ENCODE results near the gene SHROOM3.

SHROOM3 gene

DNA sequence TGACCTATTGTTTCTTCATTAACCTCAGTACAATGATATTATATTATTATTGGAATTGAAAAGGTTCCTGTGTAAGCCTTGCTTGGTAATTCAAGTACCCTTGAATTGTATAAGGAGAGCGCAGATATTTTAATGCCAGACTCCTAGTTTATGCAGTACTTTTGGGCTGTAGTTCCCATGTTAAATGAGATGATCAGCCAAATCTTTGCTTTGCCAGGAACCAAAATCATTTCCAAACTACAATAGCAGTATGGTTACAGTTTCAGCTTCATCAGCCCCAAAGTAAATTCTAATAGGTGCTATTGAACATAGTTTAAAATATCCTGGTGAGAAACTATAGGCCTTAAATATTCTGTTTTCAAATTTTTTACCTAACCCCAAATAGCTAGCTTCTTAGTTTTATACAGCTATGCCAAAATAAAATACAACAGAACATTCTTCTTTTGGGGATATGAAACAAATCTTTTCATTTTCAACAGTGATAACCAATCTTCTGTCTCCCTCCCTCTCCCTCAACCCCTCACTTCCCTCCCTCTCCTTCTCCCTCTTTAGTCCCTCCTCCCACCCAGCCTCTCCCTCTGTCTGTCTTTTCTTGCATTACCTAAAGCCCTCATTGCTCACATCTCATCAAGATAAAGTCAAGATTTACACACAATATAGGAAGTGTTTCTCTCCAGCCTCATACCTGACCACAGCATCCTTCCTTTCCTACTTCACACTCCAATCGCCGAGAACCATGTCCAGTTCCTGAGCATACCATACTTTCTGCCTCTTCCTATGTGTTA lies 190.1 kb downstream of the SHROOM3 start:
- no peak for DNase-seq (ENCODE audit: low spot score)

DNA sequence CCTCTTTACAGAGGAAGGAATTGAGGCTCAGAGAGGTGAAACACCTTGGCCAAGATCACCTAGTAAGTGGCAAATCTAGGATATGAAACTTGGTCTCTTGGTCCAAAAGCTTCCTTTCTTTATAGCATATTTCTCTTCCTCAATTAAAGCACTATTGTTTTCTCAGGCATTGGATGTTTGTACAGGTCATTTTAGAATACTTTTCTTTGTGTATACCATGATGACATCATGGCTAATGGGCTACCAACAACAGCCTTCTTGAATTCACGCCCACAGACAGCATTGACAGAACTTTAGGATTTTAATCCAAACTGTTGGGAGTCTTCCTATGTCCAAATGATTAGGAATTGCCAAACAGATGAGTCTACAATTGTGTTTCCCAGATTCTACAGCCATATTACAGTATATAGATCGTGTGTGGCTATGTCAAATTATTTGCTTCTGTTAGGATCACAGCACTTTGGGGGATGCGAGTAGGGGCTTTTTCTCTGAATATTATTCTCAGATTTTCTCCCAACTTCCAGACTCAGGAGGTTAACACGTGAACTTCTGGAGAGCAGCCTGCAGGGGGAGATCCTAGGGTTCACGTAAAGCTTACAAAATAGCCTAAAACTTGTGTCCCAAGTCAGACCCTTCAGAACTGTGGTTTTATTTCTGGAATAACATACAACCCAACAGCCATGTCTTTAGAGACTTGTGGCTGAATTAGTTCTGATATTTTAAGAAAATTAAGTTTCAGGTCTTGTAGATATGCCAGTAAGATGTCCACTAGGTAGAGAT lies 191.8 kb downstream of the SHROOM3 start:
- no peak for DNase-seq (ENCODE audit: low spot score)

DNA sequence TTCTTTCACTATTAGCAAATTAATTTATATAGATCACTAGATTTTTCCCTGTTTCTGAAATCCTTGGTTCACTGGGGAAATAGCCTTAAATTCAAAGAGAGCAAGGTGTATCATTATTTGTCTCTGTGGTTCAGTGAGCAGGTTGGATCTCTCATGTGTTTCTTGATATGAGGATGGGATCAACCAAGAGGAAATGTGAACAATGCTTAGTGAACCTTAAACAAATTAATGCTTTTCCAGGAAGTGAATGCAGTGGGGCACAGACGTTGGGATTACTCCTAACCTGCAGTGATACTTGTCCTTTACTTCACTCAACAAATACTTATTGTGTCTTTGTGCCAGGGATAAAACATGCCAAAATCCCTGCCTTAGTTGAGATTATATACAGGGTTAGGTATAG lies 193.2 kb downstream of the SHROOM3 start:
- no peak for DNase-seq (ENCODE audit: low spot score)

DNA sequence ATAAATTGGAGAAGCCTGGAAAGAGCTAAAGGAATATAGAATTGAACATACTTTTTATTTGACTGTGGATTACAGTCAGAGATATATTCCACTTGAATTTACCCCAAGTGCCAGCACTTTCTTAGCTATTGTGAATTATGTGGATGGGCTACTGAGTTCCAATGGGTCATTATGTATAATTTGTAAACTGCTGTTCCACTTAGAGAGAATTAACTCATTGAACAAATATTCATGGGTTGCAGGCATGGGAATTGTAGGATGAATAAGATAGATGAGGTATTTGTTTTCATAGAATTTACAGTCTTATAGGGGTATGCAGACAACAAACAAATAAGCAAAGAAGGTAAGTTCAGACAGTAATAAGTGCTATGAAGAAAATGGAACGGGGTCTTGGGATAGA lies 195.7 kb downstream of the SHROOM3 start:
- DNase-seq (ENCODE audit: low spot score) = no peak

DNA sequence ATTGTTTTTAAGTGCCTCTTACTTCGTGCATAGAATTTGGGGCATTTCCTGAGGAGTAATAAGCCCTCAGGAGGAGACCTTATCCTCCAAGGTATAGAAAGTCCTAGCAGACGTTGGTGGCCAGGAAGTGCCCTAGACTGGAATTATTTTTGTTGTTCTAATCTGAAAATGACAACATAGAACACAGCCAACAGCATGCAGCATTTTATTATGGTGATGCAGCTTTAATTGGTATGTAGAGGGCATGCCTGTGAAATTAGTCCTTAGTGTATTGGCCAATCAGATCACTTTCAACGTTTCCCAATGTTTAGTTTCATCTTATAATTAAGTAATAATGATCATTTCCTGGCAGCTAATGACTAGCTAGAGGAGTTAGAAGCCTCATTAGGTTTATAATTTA lies 199.2 kb downstream of the SHROOM3 start:
- DNase-seq (ENCODE audit: low spot score) = no peak

DNA sequence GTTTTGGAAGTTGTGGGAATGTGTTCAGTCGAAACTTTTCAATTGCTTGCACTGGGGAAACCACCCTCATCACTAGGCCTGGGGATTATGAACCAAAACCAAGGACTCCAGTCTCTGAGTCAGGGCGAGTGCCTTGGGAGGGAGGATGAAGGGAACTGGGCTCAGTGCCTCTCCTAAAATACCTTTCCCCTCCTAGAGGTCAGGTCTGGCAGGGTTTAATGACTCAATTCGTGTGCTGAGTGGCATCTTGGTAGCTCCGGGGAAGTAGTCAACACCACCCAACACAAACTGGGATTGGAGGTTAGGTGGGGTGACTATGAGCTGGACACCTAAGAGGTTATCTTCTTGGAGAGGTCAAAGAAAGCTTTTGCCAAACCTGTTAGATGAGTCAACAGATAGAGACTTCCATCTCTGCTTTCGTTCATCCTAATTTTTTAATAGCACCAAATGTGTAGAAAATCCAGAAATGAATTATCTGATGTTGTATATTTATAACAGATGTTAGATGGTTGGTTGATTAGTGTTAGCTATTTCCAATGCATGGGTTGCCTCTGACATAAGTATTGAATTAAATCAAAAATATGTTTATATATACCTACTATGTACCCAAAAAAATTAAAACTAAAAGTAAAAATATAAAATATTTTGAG lies 202.8 kb downstream of the SHROOM3 start:
- no peak for DNase-seq (ENCODE audit: low spot score)

DNA sequence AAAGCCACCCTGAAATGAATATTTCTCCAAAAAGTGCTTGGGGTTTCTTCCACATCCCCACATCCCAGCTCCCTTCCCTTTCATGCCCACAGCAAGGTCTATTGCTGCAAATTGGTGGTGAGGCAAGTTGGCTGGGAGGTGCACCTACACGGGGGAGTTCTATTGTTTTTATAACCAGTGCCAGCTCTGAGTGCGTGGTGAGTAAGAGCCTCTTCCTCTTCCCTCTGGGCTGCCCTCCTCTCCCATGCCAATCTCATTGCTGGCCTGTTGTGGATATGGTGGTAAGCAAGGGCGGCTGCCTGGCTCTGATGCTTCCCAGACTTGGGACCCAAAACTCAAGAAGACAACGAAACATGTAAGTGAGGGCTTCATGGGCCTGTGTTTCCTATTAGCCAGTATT lies 204.3 kb downstream of the SHROOM3 start:
- no peak for DNase-seq (ENCODE audit: low spot score)

DNA sequence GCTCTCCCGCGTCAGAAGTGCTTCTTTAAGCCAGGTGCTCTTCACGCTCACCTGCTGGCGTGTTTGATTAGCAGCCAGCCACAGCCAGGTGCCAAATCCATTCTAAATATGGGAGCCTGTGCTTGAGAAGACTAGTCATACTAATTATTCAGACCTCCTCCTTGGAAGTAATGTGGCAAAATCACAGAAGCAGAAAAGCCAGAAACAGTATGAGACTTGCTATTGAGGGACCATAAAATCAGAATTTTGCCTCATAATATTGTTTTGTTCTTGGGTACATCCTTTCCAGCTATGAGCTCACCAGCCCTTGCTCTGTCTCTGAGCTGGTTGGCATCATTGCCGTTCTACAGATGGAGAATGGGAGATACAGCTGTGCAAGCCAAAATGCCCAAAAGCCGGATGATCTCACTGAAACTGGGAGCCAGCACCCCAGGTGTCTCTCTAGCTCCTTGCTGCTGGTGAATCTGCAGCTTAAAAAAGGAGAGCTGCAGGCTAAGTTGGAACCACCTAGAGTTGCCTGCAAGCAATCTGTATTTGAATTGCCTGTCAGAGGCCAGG lies 205.4 kb downstream of the SHROOM3 start:
- DNase-seq (ENCODE audit: low spot score) = no peak

DNA sequence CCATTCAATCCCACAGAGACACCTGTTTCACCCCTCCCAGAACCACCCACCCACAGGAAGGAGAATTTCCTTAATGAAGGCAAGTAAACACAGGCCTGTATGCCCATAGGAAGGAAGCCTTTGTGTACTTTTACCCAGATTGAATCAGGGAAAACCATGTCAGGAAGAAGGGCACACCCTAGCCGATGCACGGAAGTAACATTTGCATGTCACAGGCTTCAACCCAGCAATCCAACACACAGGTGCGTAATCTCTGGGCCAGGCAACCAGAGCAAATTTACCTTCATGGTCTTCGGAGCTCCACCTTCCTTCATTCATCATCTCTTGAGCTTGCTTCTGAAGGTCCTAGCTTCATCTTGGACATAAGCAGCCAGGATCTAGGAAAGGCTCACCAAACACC lies 206.3 kb downstream of the SHROOM3 start:
- DNase-seq (ENCODE audit: low spot score) = no peak

DNA sequence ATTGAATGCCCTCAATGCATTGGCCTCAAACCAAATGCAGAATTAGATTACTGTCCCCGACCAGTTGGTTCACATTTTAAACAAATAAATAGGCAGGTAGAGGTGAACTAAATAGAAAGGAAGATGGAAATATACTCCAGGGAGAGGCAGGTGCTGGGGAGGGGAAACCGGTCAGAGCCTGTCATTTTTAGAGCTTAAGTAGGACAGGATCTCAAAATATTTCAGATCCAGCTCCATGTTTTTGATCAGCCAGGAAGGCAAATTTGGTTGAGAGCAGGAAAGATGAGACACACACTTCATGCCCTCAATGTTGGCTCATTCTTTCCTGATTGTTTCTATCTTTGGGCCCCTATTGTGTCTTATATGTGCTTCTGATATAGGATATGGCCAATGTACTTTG lies 206.7 kb downstream of the SHROOM3 start:
- no peak for DNase-seq (ENCODE audit: low spot score)

DNA sequence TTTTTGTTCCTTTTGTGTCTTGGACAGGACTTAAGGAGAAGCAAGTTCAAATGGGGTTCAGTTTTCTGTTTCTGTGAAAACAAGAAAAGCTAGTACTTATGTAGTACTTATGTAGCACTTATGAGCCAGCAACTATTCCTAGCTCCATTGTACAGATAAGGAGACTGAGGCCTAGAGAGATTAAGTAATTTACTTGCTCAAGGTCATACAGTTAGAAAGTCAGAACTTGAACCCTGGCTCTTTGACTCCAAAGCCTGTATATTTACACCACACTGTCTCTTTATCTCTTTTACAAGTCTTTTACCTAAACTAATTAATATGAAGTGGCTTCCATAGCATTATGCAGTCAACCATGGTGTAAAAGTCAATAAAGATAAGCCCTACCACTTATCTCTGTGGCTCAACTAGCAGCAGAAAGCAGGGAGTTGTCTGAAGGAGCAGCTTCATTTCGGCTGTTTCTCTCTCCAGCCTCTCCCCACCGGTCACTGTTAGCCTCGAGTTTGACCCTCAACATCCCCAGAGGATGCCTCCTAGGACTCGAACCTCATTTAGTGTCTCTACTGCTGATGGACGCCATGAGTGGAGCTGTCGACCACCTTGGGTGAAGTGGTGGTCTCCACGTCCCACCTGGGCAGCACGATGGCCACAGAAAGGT lies 209.9 kb downstream of the SHROOM3 start:
- no peak for DNase-seq (ENCODE audit: low spot score)

DNA sequence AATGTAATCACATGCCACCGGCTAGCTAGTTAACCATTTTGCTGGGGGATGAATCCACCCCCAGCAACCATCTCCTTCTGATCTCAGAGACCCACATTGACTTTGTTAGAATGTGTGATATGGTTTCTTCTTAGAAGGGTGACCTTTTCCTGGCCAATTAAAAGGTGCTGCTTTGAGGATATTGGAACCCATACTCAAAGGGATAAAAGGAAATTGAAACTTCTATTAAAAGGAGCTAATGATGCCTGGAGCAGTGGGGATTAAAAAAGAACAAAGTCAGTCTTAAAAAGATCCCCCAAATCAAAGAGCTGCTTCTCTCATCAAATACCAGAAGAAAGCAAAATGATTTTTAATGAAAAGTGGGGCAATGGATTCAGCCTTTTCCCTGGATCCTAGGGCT lies 214.1 kb downstream of the SHROOM3 start:
- DNase-seq (ENCODE audit: low spot score) = no peak

DNA sequence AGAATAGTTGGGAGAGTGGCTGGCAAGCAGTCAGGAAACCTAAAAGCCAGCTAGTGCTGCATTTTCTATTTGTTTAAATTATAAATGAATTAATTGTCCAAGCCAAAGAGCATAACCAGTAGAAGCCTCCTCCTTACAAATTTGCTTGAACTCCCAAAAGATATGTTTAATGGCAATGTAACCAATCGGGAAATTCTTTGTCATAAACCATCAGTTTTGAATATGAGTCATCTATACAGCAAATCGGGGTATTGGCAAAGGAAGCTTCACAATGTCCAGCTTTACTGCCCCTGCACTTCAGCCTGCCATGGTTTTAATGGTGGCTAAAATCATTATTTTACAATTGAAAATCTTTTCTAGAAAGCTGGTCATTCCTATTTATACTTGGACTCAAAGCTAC lies 216.6 kb downstream of the SHROOM3 start:
- DNase-seq (ENCODE audit: low spot score) = no peak

DNA sequence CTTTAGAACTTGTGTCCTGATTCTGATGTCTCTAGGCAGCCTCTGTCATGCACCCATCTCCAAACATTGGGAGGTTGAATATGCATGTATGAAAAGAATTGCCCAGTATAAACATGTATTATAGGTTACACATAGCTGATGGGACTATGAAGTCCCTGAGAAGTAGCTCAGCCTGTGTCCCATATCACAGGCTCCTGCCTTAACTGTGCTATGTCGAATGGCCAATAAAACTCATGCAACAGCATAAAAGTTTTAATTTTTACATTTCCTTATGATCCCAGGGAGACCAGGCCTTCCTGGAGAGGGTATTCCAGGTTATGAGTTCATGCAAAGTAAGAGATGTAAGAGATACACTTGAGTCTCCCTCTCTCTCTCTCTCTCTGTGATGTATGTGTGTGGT lies 217.4 kb downstream of the SHROOM3 start:
- DNase-seq (ENCODE audit: low spot score) = no peak

DNA sequence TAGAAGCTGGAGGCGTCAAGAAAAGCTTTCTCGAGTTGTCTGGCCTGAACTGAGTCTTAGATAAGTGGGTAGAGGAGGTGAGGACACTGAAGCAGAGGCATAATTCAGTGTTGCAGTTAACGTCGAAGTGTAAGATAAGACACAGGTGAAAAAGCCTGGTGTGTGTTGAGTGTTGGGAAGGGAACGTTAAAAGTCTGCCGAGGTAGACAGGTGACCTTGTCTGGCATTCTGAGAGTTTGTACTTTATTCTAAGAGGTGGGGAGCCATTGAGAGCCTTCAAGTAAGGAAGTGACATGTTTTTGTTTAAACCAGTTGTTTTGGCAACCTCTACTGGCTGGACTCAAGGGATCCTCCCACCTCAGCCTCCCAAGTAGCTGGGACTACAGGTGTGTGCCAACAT lies 219.1 kb downstream of the SHROOM3 start:
- no peak for DNase-seq (ENCODE audit: low spot score)

DNA sequence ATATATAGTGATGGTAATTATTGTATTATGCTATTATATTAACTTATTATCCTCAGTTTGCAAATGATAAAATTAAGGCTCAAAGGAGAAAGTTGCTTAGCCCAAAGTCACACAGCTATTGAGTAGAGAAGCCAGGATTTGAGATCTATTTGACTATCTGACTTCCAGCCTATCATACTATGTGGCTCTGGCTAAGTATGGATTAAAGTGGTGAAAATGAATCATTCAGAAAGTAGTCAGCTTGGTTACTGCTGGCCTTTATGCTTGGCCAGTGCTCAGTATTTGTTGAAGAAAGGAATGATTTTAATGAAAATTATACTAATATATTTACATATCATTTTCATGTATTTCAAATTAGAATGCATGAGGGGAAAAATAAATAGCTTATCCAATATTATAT lies 219.8 kb downstream of the SHROOM3 start:
- DNase-seq (ENCODE audit: low spot score) = no peak

DNA sequence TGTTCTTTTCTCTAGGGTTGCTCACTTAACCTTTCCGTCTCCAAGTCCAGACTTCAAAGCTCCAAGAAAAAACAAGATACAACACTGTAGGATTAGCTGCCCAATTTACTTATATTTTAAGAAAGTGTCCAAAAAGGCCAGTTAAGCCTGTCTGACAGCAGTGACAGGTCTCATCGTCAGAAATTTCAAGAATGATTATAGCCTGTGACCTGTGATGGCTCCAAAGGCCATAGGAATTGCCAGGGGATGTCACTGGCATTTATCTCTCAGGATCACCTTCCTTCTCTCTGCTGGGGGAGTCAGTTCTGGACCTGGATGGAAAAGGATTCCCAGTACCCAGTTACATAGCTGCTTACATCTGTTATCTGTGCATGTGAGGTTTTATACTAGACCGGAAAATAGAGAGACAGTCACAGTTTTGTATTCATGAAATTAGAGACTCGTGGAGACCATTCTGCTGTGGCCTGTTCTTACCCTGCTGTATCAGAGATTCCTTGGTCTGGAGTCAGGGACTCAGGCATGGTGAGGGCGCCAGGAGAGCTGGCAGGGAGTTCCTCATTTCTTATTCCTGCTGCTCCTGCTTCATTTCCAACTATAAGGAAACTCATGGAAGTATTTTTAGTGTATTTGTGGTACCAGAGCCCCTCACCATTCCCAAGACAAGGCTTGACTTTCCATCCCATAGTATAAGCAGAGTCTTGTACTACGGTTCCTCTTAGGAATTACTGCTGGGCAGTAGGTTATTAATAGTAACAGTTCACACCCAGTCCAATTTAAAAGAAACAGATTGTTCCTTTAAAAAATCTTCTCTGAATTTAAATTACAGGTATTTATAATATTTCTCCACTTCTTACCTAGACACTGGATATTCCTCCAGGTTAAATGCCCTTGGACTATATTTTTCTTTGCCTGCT lies 220.8 kb downstream of the SHROOM3 start:
- DNase-seq (ENCODE audit: low spot score) = no peak

DNA sequence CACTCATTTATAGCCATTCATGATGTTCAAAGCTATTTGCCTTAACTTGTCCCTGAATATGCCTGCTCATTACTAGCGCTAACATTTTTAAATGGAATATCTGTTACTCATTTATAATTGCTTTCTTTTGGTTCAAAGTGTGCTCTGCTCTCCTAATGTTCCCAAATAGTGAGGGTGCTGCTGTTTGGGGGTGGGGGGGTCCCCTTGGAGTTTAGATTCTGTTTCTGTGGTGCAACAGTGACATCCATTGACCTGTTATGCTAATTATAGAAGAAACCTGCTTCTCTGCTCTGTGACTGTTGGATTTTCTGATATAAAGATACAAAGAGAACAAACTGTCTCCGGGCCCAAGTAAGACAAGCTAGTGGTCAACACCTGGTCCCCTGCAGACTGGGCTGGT lies 222.4 kb downstream of the SHROOM3 start:
- DNase-seq (ENCODE audit: low spot score) = no peak

DNA sequence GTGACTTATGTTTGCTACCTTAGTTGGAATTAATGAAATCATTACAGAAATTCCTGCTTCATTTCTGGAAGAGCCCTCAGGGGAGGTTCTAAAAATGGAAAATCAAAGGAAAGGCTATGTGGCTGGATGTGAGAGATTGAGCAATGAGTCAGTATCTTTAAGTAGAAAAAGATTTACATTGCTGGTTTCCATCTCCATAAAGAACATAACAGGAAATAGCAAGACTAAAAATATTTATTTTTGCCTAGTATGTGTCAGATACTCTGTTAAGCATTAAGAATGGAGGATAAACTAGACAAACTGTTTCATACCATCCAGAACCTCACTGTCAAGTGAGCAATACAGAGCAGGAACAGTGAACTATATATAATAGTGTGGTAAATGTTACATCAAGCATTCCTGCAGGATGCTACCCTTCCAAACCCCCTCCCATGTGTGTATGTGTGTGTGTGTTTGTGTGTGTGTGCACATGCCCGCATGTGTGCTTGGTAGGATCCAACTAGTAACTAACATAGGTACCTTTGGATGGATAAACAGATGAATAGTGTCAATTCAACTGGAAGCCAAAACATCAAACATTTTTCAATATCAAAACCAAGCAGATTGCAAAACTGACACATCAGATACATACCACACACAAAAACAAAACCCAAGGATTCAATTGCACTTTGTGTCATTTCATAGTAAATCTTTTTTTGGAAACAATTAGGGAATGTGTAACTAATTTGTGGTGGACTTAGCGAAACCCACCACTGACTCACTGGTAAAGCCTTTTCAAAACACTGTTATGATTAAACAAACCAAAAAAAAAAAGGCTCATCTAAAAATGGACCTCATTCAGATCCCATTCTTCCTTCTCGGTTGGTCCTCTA lies 223.4 kb downstream of the SHROOM3 start:
- no peak for DNase-seq (ENCODE audit: low spot score)

DNA sequence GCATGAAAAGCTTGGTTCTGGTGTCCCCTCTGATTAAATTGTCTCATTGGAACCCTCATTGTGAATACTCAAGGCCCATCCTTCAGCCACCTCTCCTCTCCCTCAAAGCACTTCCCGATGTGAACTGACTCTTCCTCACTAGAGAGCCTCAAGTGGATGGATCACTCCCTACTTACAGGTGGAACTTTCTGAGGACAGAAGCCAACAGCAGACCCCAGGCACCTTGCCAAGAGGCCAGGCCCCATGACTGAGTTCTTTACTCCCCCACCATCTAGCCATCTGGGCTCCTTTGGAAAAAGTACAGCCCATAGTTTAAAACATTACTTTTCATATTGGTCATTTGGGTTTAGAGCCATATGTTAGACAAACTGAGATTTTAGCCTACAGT lies 224.1 kb downstream of the SHROOM3 start:
- DNase-seq (ENCODE audit: low spot score) = no peak
